HCT116 (cell line): Measurements from ENCODE around the gene CBX3. TPM values are rescaled to one million over a fixed set of nuclear protein-coding genes. Genes with fewer than 3 reads are reported as not detected.

Source experiments
- ATAC-seq: fragments of 200-7000 bp; cut with Tn5 transposase; 2 replicates; pipeline ENCODE4 v1.9.1; 2020; ENCODE audit warnings: mild to moderate bottlenecking, moderate library complexity
- BruUV-seq: library from RNA; stranded (reverse); fragments of 400-500 nt; replicated peaks from 2 replicates; lab custom pipeline; 2021; lab: Mats Ljungman, UMichigan
- CTCF ChIA-PET: fragments of 300-600 bp; sonication (Branson Sonifier 250); formaldehyde crosslinking; loops from one replicate; lab custom pipeline; 2021; ENCODE audit warnings: antibody characterized with exemption; lab: Charles Lee
- POLR2A ChIA-PET: fragments of 300-600, 350-600 bp; sonication (Branson Sonifier 250); formaldehyde crosslinking; loops from one replicate; lab custom pipeline; 2021; ENCODE audit warnings: antibody characterized with exemption; lab: Charles Lee
- RAD21 ChIA-PET, 2 experiments: fragments of 300-600 bp; sonication (Branson Sonifier 250); formaldehyde crosslinking; loops; one replicate each; lab custom pipeline; 2023; ENCODE audit warnings: low total read pairs in 2 of 2; ENCODE audit not compliant: uncharacterized antibody in 2 of 2, unreplicated experiment in 2 of 2, low non-redundant PET in 1 of 2; lab: Charles Lee
- DNase-seq: peaks from one replicate; pipeline ENCODE4 v3.0.0-alpha.2; 2010; ENCODE audit warnings: low read depth, low spot score
- H2AFZ ChIP-seq: fragments of 200-600 bp; shearing (Covaris generic), sonication (generic); 2 replicates; pipeline ENCODE4 v1.6.1; 2017; ENCODE audit warnings: low read depth, mixed run types, mixed read lengths, antibody characterized with exemption, low read length; ENCODE audit not compliant: poor library complexity, severe bottlenecking
- H3K27ac ChIP-seq: 2 replicates; pipeline ENCODE4 v1.5.1; 2012; ENCODE audit warnings: low read depth, low read length
- H3K27me3 ChIP-seq: fragments of 200-600 bp; sonication (generic); 2 replicates; pipeline ENCODE4 v1.6.1; 2016; ENCODE audit warnings: mixed run types, low read length, mixed read lengths; ENCODE audit not compliant: insufficient read depth
- H3K36me3 ChIP-seq, 2 experiments: fragments of 200-500 bp in 1 of 2; fragments of 200-600 bp in 1 of 2; sonication (Bioruptor generic) in 1 of 2; sonication (generic) in 1 of 2; 2 replicates each; pipeline versions ENCODE4 v1.5.1 to v1.6.1; 2014 to 2016; ENCODE audit warnings: low read length in 2 of 2, inconsistent platforms in 1 of 2, mixed read lengths in 1 of 2, mixed run types in 1 of 2; ENCODE audit not compliant: insufficient read depth in 2 of 2, control insufficient read depth in 1 of 2
- H3K4me1 ChIP-seq, 2 experiments: fragments of 200-600 bp in 1 of 2; sonication (generic) in 1 of 2; 2 replicates each; pipeline versions ENCODE4 v1.5.1 to v1.6.1; 2012 to 2017; ENCODE audit warnings: low read length in 2 of 2, inconsistent platforms in 1 of 2, mild to moderate bottlenecking in 1 of 2, mixed read lengths in 1 of 2, mixed run types in 1 of 2, moderate library complexity in 1 of 2; ENCODE audit not compliant: insufficient read depth in 2 of 2, control insufficient read depth in 1 of 2
- H3K4me2 ChIP-seq: fragments of 200-600 bp; sonication (generic); 2 replicates; pipeline ENCODE4 v1.6.1; 2017; ENCODE audit warnings: mixed run types, low read length, mixed read lengths
- H3K4me3 ChIP-seq, 2 experiments: fragments of 200-600 bp in 1 of 2; sonication (generic) in 1 of 2; replicated peaks in 1 of 2; 2 replicates each; pipeline ENCODE4 v1.5.1; 2011 to 2016; ENCODE audit warnings: low read length in 2 of 2, control low read depth in 1 of 2, low read depth in 1 of 2, mild to moderate bottlenecking in 1 of 2, mixed read lengths in 1 of 2, mixed run types in 1 of 2
- H3K79me2 ChIP-seq: fragments of 200-600 bp; sonication (generic); 2 replicates; pipeline ENCODE4 v1.6.1; 2017; ENCODE audit warnings: mild to moderate bottlenecking, mixed run types, low read length, moderate library complexity, mixed read lengths; ENCODE audit not compliant: insufficient read depth
- H3K9ac ChIP-seq: fragments of 200-600 bp; sonication (generic); 2 replicates; pipeline ENCODE4 v1.6.1; 2016; ENCODE audit warnings: low read length, mixed read lengths
- H3K9me2 ChIP-seq: fragments of 200-600 bp; sonication (generic), shearing (Covaris generic); 2 replicates; pipeline ENCODE4 v1.6.1; 2017; ENCODE audit warnings: mixed run types, mild to moderate bottlenecking, moderate library complexity; ENCODE audit not compliant: insufficient read depth
- H3K9me3 ChIP-seq, 2 experiments: fragments of 200-500 bp in 1 of 2; fragments of 200-600 bp in 1 of 2; sonication (Bioruptor generic) in 1 of 2; sonication (generic) in 1 of 2; 2 replicates each; pipeline ENCODE4 v1.6.1; 2014 to 2017; ENCODE audit warnings: low read length in 2 of 2, mixed read lengths in 2 of 2, inconsistent platforms in 1 of 2, low read depth in 1 of 2, mild to moderate bottlenecking in 1 of 2, mixed run types in 1 of 2, moderate library complexity in 1 of 2; ENCODE audit not compliant: control insufficient read depth in 1 of 2, insufficient read depth in 1 of 2
- H4K20me1 ChIP-seq: fragments of 200-600 bp; sonication (generic), shearing (Covaris generic); 2 replicates; pipeline ENCODE4 v1.6.1; 2017; ENCODE audit warnings: mixed run types, mild to moderate bottlenecking, moderate library complexity; ENCODE audit not compliant: insufficient read depth
- ATF3 ChIP-seq: IDR thresholded peaks from 2 replicates; pipeline ENCODE4 v1.6.1; 2012
- CEBPB ChIP-seq: IDR thresholded peaks from 2 replicates; pipeline ENCODE4 v1.6.1; 2012; ENCODE audit warnings: low read depth
- EGR1 ChIP-seq: IDR thresholded peaks from 2 replicates; pipeline ENCODE4 v1.6.1; 2012; ENCODE audit warnings: low read depth
- ELF1 ChIP-seq: IDR thresholded peaks from 2 replicates; pipeline ENCODE4 v1.6.1; 2012; ENCODE audit warnings: low read depth, borderline replicate concordance
- EZH2 ChIP-seq: fragments of 200-600 bp; sonication (generic); IDR thresholded peaks from 2 replicates; pipeline ENCODE4 v1.6.1; 2017; ENCODE audit warnings: antibody characterized with exemption, mixed run types
- EZH2phosphoT487 ChIP-seq: fragments of 200-600 bp; IDR thresholded peaks from 2 replicates; pipeline ENCODE4 v1.6.1; 2018; ENCODE audit warnings: antibody characterized with exemption, borderline replicate concordance
- FOSL1 ChIP-seq: IDR thresholded peaks from 2 replicates; pipeline ENCODE4 v1.6.1; 2012; ENCODE audit warnings: low read depth
- JUND ChIP-seq: IDR thresholded peaks from 2 replicates; pipeline ENCODE4 v1.6.1; 2012
- POLR2A ChIP-seq: IDR thresholded peaks from 2 replicates; pipeline ENCODE4 v1.7.0; 2011; ENCODE audit warnings: borderline replicate concordance; ENCODE audit not compliant: insufficient read depth, insufficient read length; ENCODE audit errors: extremely low read depth
- POLR2AphosphoS5 ChIP-seq: IDR thresholded peaks from 2 replicates; pipeline ENCODE4 v1.6.1; 2011; ENCODE audit warnings: mild to moderate bottlenecking, low read depth, low read length, moderate library complexity
- RAD21 ChIP-seq: IDR thresholded peaks from 2 replicates; pipeline ENCODE4 v1.6.1; 2012; ENCODE audit warnings: low read depth, mild to moderate bottlenecking
- SIN3A ChIP-seq: IDR thresholded peaks from 2 replicates; pipeline ENCODE4 v1.6.1; 2012; ENCODE audit warnings: low read depth
- SP1 ChIP-seq: IDR thresholded peaks from 2 replicates; pipeline ENCODE4 v1.6.1; 2012; ENCODE audit warnings: low read depth
- SRF ChIP-seq: IDR thresholded peaks from 2 replicates; pipeline ENCODE4 v1.6.1; 2012; ENCODE audit warnings: low read depth
- TCF7L2 ChIP-seq: IDR thresholded peaks from 2 replicates; pipeline ENCODE4 v1.7.0; 2011; ENCODE audit warnings: borderline replicate concordance, inconsistent platforms; ENCODE audit not compliant: insufficient read depth, insufficient read length; ENCODE audit errors: extremely low read depth
- YY1 ChIP-seq: IDR thresholded peaks from 2 replicates; pipeline ENCODE4 v1.6.1; 2011; ENCODE audit warnings: low read length, low read depth, moderate library complexity, mild to moderate bottlenecking; ENCODE audit not compliant: insufficient replicate concordance; ENCODE audit errors: extremely low read depth
- ZFX ChIP-seq: fragments of 450-650 bp; IDR thresholded peaks from 2 replicates; pipeline ENCODE4 v1.6.1; 2017
- ZNF274 ChIP-seq: fragments of 200-500 bp; sonication (Bioruptor generic); IDR thresholded peaks from 2 replicates; pipeline ENCODE4 v1.6.1; 2014; ENCODE audit warnings: mild to moderate bottlenecking, low read depth, low read length, inconsistent platforms
- intact Hi-C: fragments of 100-400 bp; cut with micrococcal nuclease; formaldehyde crosslinking; loops from 2 replicates; pipeline ENCODE4 v1.10.0; 2022
- total RNA-seq: library from RNA; stranded (reverse); gene quantifications from one replicate; pipeline ENCODE4 v1.2.1, GENCODE V29; 2021; ENCODE audit not compliant: unreplicated experiment
- TF ChIP-seq, protein P1 (sequence below): IDR thresholded peaks from 2 replicates; pipeline ENCODE4 v1.6.1; 2012
- TF ChIP-seq, protein P2 (sequence below), 3 experiments: fragments of 200-600 bp in 1 of 3; sonication (generic) in 1 of 3; IDR thresholded peaks in 2 of 3; conservative IDR thresholded peaks in 1 of 3; 2 replicates each; pipeline ENCODE4 v1.5.1; 2012 to 2017; ENCODE audit warnings: low read depth in 2 of 3, low read length in 2 of 3, antibody characterized with exemption in 1 of 3, borderline replicate concordance in 1 of 3, control low read depth in 1 of 3, mild to moderate bottlenecking in 1 of 3, mixed read lengths in 1 of 3, mixed run types in 1 of 3, moderate library complexity in 1 of 3; ENCODE audit not compliant: insufficient read depth in 1 of 3

The CBX3 gene
- total RNA-seq, 1 experiment from 2014 or later, result 274 TPM

- no peaks in the 10 kb centered on the region for H3K27me3 ChIP-seq
- H3K79me2 ChIP-seq, result peaks cover 90% of the 10 kb centered on the region
- intact Hi-C loops, result loop anchor here (5.0 to 10.0 kb wide), 3 partner anchors 74 to 962 kb away; no protein-coding TSS in a partner anchor
- POLR2A ChIA-PET, result interaction anchor here (0.6 to 1.6 kb wide), 8 partner anchors 9 to 165 kb away, joined by 3 to 12 read pairs (median 5); no protein-coding TSS in a partner anchor
- no peak within 1 kb of the TSS for H2AFZ ChIP-seq
- no peaks in the 10 kb centered on the region for H3K9me2 ChIP-seq
- BruUV-seq, result no TSS peak
- peak within 1 kb of the TSS; percentile 68 to 93 for H3K4me3 ChIP-seq
- RAD21 ChIA-PET, result interaction anchor here in 1 of 2 experiments (0.8 kb wide), 1 partner anchor 65 kb away, joined by 4 read pairs; no protein-coding TSS in a partner anchor
- ATAC-seq (peak; percentile 78), DNase-seq (peak; percentile 95)
- TF ChIP-seq POLR2A, result peak; percentile 99
- TF ChIP-seq RAD21, result no peak
- TF ChIP-seq EZH2, result no peak
- TF ChIP-seq FOSL1, result no peak; the same call in 1 of the 2 replicates
- TF ChIP-seq TCF7L2, result peak; percentile 55
- TF ChIP-seq, protein P1, sequence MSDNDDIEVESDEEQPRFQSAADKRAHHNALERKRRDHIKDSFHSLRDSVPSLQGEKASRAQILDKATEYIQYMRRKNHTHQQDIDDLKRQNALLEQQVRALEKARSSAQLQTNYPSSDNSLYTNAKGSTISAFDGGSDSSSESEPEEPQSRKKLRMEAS, result no peak
- TF ChIP-seq EZH2phosphoT487, result no peak
- no peak; the same call in 1 of the 2 replicates for TF ChIP-seq ZFX
- peak; percentile 28; the same call in 1 of the 2 replicates for TF ChIP-seq JUND
- TF ChIP-seq ATF3, result no peak
- TF ChIP-seq ELF1, result no peak; the same call in 1 of the 2 replicates
- TF ChIP-seq SP1, result peak; percentile 23; the same call in 1 of the 2 replicates
- peak; percentile 95 for TF ChIP-seq SIN3A
- no peak for TF ChIP-seq CEBPB
- TF ChIP-seq POLR2AphosphoS5, result peak; percentile 99
- no peak for TF ChIP-seq ZNF274
- no peak for TF ChIP-seq SRF
- no peak; the same call in 1 of the 2 replicates for TF ChIP-seq EGR1
- no peak for TF ChIP-seq YY1
- TF ChIP-seq, protein P2, sequence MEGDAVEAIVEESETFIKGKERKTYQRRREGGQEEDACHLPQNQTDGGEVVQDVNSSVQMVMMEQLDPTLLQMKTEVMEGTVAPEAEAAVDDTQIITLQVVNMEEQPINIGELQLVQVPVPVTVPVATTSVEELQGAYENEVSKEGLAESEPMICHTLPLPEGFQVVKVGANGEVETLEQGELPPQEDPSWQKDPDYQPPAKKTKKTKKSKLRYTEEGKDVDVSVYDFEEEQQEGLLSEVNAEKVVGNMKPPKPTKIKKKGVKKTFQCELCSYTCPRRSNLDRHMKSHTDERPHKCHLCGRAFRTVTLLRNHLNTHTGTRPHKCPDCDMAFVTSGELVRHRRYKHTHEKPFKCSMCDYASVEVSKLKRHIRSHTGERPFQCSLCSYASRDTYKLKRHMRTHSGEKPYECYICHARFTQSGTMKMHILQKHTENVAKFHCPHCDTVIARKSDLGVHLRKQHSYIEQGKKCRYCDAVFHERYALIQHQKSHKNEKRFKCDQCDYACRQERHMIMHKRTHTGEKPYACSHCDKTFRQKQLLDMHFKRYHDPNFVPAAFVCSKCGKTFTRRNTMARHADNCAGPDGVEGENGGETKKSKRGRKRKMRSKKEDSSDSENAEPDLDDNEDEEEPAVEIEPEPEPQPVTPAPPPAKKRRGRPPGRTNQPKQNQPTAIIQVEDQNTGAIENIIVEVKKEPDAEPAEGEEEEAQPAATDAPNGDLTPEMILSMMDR (IDR thresholded peaks at IDR 0.05 in 2 of 3, conservative IDR thresholded peaks at IDR 0.05 in 1 of 3; ENCODE audit: borderline replicate concordance in 1 of 3, insufficient read depth in 1 of 3, low read depth in 2 of 3, low read length in 2 of 3), result no peak
- CTCF ChIA-PET, result interaction anchor here (1.7 kb wide), 1 partner anchor 110 kb away, joined by 5 read pairs; no protein-coding TSS in a partner anchor
- peaks cover 13 to 39% of the 10 kb centered on the region in 2 experiments for H3K4me1 ChIP-seq
- H3K9me3 ChIP-seq, result no peaks in the 10 kb centered on the region
- H4K20me1 ChIP-seq, result peaks cover 63% of the 10 kb centered on the region
- peak within 1 kb of the TSS; percentile 84 for H3K9ac ChIP-seq
- H3K27ac ChIP-seq, result peak within 1 kb of the TSS; percentile 97
- peak within 1 kb of the TSS; percentile 81 for H3K4me2 ChIP-seq
- H3K36me3 ChIP-seq, result peaks cover 45 to 65% of the 10 kb centered on the region in 2 experiments
Measured at GRCh38 chr7:26200444-26201246, 900 bp upstream of the CBX3 start, which contains the start of gene HNRNPA2B1. Gene HNRNPA2B1 (minus strand): TSS chr7:26200746. CDS start chr7:26200577, 169 bp downstream.
